H1 (cell line): ENCODE measurements around the gene PTPRO. TPM values are rescaled to one million over a fixed set of nuclear protein-coding genes. Genes with fewer than 3 reads are reported as not detected.

ENCODE experiments used
- CTCF ChIA-PET: fragments of 300-600 bp; sonication (Branson Sonifier 250); formaldehyde crosslinking; loops from one replicate; lab custom pipeline; 2021; ENCODE audit not compliant: partially characterized antibody; lab: Charles Lee
- POLR2A ChIA-PET: fragments of 300-600 bp; sonication (Branson Sonifier 250); formaldehyde crosslinking; loops from one replicate; lab custom pipeline; 2021; ENCODE audit warnings: inconsistent platforms; ENCODE audit not compliant: partially characterized antibody; lab: Charles Lee
- DNase-seq, 2 experiments: peaks; one replicate each; pipeline versions ENCODE4 v3.0.0 to v3.0.0-alpha.2; 2010 to 2022; ENCODE audit warnings: low spot score in 2 of 2, low read depth in 1 of 2, mixed read lengths in 1 of 2
- FAIRE-seq: peaks from 2 replicates; lab custom pipeline; 2011; peaks lifted over from hg19 to GRCh38; lab: Jason Lieb, UNC
- H2AFZ ChIP-seq: 2 replicates; pipeline ENCODE4 v1.8.1; 2012; ENCODE audit warnings: low read length, inconsistent platforms
- H2AK5ac ChIP-seq: 2 replicates; pipeline ENCODE4 v1.6.1; 2013; ENCODE audit warnings: low read depth, low read length
- H2BK120ac ChIP-seq: replicated peaks from 2 replicates; pipeline ENCODE3; 2013; ENCODE audit warnings: low read depth, low read length, inconsistent platforms
- H2BK12ac ChIP-seq: 2 replicates; pipeline ENCODE4 v1.6.1; 2013; ENCODE audit warnings: low read depth, low read length
- H2BK15ac ChIP-seq: 2 replicates; pipeline ENCODE4 v1.6.1; 2013; ENCODE audit warnings: low read length
- H2BK20ac ChIP-seq: 2 replicates; pipeline ENCODE4 v1.6.1; 2013; ENCODE audit warnings: low read length
- H2BK5ac ChIP-seq: 2 replicates; pipeline ENCODE4 v1.6.1; 2013; ENCODE audit warnings: low read depth, low read length
- H3K14ac ChIP-seq: 2 replicates; pipeline ENCODE4 v1.6.1; 2013; ENCODE audit warnings: inconsistent platforms; ENCODE audit not compliant: insufficient read length
- H3K18ac ChIP-seq: 2 replicates; pipeline ENCODE4 v1.6.1; 2013; ENCODE audit warnings: low read length; ENCODE audit errors: extremely low read depth
- H3K23ac ChIP-seq: 2 replicates; pipeline ENCODE4 v1.6.1; 2013; ENCODE audit warnings: inconsistent platforms; ENCODE audit not compliant: insufficient read length
- H3K23me2 ChIP-seq: 2 replicates; pipeline ENCODE4 v1.6.1; 2013; ENCODE audit warnings: low read depth, low read length
- H3K27ac ChIP-seq: 2 replicates; pipeline ENCODE4 v1.6.1; 2011; ENCODE audit warnings: low read depth, low read length, inconsistent platforms
- H3K27me3 ChIP-seq, 4 experiments: replicated peaks in 1 of 4; 1 replicate in 1 of 4; 2 replicates in 3 of 4; pipeline versions ENCODE4 v1.6.1 to v1.8.1; 2011 to 2013; ENCODE audit warnings: low read length in 3 of 4, mild to moderate bottlenecking in 3 of 4, inconsistent platforms in 2 of 4, mixed read lengths in 2 of 4, moderate library complexity in 1 of 4; ENCODE audit not compliant: control insufficient read depth in 3 of 4, insufficient read depth in 3 of 4; ENCODE audit errors: extremely low read depth in 1 of 4
- H3K36me3 ChIP-seq, 4 experiments: 2 replicates each; pipeline versions ENCODE4 v1.6.1 to v1.8.1; 2011 to 2013; ENCODE audit warnings: mild to moderate bottlenecking in 4 of 4, low read length in 3 of 4, moderate library complexity in 2 of 4, control low read depth in 1 of 4, inconsistent platforms in 1 of 4; ENCODE audit not compliant: insufficient read depth in 4 of 4, control insufficient read depth in 2 of 4
- H3K4ac ChIP-seq: replicated peaks from 2 replicates; pipeline ENCODE3; 2013; ENCODE audit warnings: low read length, low read depth, mixed read lengths, inconsistent platforms; ENCODE audit not compliant: insufficient read length
- H3K4me1 ChIP-seq, 4 experiments: replicated peaks in 1 of 4; 1 replicate in 1 of 4; 2 replicates in 3 of 4; pipeline versions ENCODE4 v1.6.1 to v1.8.1; 2011 to 2013; ENCODE audit warnings: low read length in 3 of 4, inconsistent platforms in 2 of 4, mixed read lengths in 1 of 4; ENCODE audit not compliant: insufficient read depth in 4 of 4, control insufficient read depth in 3 of 4
- H3K4me2 ChIP-seq, 2 experiments: 2 replicates each; pipeline versions ENCODE4 v1.6.1 to v1.8.1; 2011 to 2013; ENCODE audit warnings: low read depth in 2 of 2, low read length in 2 of 2, control low read depth in 1 of 2, inconsistent platforms in 1 of 2, mild to moderate bottlenecking in 1 of 2; ENCODE audit not compliant: insufficient read depth in 1 of 2
- H3K4me3 ChIP-seq, 4 experiments: fragments of 200-600, 300-600 bp in 1 of 4; sonication (generic), shearing (Covaris generic), sonication (Bioruptor Twin) in 1 of 4; 2 replicates each; pipeline versions ENCODE4 v1.5.1 to v1.8.1; 2011 to 2016; ENCODE audit warnings: low read length in 4 of 4, low read depth in 3 of 4, control low read depth in 2 of 4, inconsistent platforms in 2 of 4, mild to moderate bottlenecking in 2 of 4, mixed read lengths in 1 of 4, moderate library complexity in 1 of 4; ENCODE audit not compliant: insufficient read depth in 2 of 4; ENCODE audit errors: extremely low read depth in 1 of 4
- H3K56ac ChIP-seq: replicated peaks from 2 replicates; pipeline ENCODE3; 2013; ENCODE audit warnings: low read depth, mild to moderate bottlenecking, mixed read lengths, low read length, inconsistent platforms; ENCODE audit not compliant: insufficient read length
- H3K79me1 ChIP-seq: 2 replicates; pipeline ENCODE4 v1.6.1; 2013; ENCODE audit warnings: low read depth, low read length, control low read depth
- H3K79me2 ChIP-seq, 2 experiments: 2 replicates each; pipeline versions ENCODE4 v1.6.1 to v1.8.1; 2012 to 2013; ENCODE audit warnings: low read length in 2 of 2, mild to moderate bottlenecking in 2 of 2, inconsistent platforms in 1 of 2; ENCODE audit not compliant: insufficient read depth in 2 of 2, control insufficient read depth in 1 of 2
- H3K9ac ChIP-seq, 4 experiments: replicated peaks in 1 of 4; 1 replicate in 1 of 4; 2 replicates in 3 of 4; pipeline versions ENCODE4 v1.6.1 to v1.8.1; 2011 to 2013; ENCODE audit warnings: low read depth in 3 of 4, low read length in 3 of 4, control low read depth in 2 of 4, mild to moderate bottlenecking in 2 of 4, moderate library complexity in 2 of 4, inconsistent platforms in 1 of 4; ENCODE audit errors: extremely low read depth in 1 of 4
- H3K9me3 ChIP-seq, 2 experiments: 2 replicates each; pipeline versions ENCODE4 v1.6.1 to v1.8.1; 2012 to 2013; ENCODE audit warnings: mild to moderate bottlenecking in 2 of 2, moderate library complexity in 2 of 2, control low read depth in 1 of 2, inconsistent platforms in 1 of 2, low read depth in 1 of 2, low read length in 1 of 2, mixed read lengths in 1 of 2; ENCODE audit not compliant: insufficient read depth in 2 of 2
- H4K20me1 ChIP-seq, 2 experiments: replicated peaks in 1 of 2; 2 replicates each; pipeline versions ENCODE3 to v1.8.1; 2011 to 2013; ENCODE audit warnings: inconsistent platforms in 2 of 2, low read length in 2 of 2, mild to moderate bottlenecking in 1 of 2; ENCODE audit not compliant: insufficient read depth in 2 of 2, control insufficient read depth in 1 of 2
- H4K5ac ChIP-seq: 2 replicates; pipeline ENCODE4 v1.6.1; 2013; ENCODE audit warnings: low read length, low read depth, mixed read lengths, inconsistent platforms; ENCODE audit not compliant: insufficient read length
- H4K8ac ChIP-seq: 2 replicates; pipeline ENCODE4 v1.8.0; 2013; ENCODE audit warnings: mild to moderate bottlenecking, moderate library complexity, low read length, inconsistent platforms; ENCODE audit not compliant: insufficient read depth; ENCODE audit errors: extremely low read depth
- H4K91ac ChIP-seq: replicated peaks from 2 replicates; pipeline ENCODE3; 2013; ENCODE audit warnings: low read length, mixed read lengths, inconsistent platforms; ENCODE audit not compliant: insufficient read length
- BACH1 ChIP-seq: IDR thresholded peaks from 2 replicates; pipeline ENCODE4 v1.6.1; 2012; ENCODE audit warnings: low read length, improper control_type of control experiment
- HDAC6 ChIP-seq: IDR thresholded peaks from one replicate; pipeline ENCODE4 v1.7.1; 2012; ENCODE audit warnings: low read depth, mild to moderate bottlenecking, inconsistent platforms, low read length, moderate library complexity
- MAFK ChIP-seq: IDR thresholded peaks from 2 replicates; pipeline ENCODE4 v1.6.1; 2012; ENCODE audit warnings: low read depth, mild to moderate bottlenecking, improper control_type of control experiment, low read length
- NANOG ChIP-seq: IDR thresholded peaks from 2 replicates; pipeline ENCODE4 v1.6.1; 2011; ENCODE audit warnings: low read length, low read depth, mild to moderate bottlenecking, inconsistent platforms; ENCODE audit not compliant: insufficient read depth, poor library complexity, severe bottlenecking
- SUZ12 ChIP-seq: fragments of 200-600 bp; sonication (generic); IDR thresholded peaks from 2 replicates; pipeline ENCODE4 v1.6.1; 2012; ENCODE audit warnings: mild to moderate bottlenecking, inconsistent platforms, low read length, moderate library complexity, mixed read lengths
- WGBS, 2 experiments: shearing (Covaris generic) in 1 of 2; methylation state at CpG; one replicate each; pipeline versions ENCODE4 v1.1.6 to v1.1.7; 2013 to 2015; ENCODE audit warnings: low lambda C conversion rate in 2 of 2, mixed read lengths in 2 of 2, inconsistent platforms in 1 of 2, low coverage in 1 of 2, missing lambda C conversion rate in 1 of 2; ENCODE audit not compliant: insufficient replicate concordance in 2 of 2, insufficient coverage in 1 of 2, insufficient read length in 1 of 2; ENCODE audit errors: extremely low coverage in 1 of 2, missing lambda C conversion rate in 1 of 2; 5-methylcytosine and 5-hydroxymethylcytosine counted together
- polyA plus RNA-seq, 7 experiments: library from polyadenylated mRNA; depleted of rRNA in 3 of 7; stranded (reverse) in 5 of 7; unstranded in 2 of 7; fragments of >200 nt in 5 of 7; fragments of 200-250 nt in 2 of 7; gene quantifications; 1 replicate in 5 of 7; 2 replicates in 1 of 7; 4 replicates in 1 of 7; pipeline versions ENCODE4 v1.2.1 to v1.2.3, GENCODE V29; 2011 to 2013; ENCODE audit warnings: missing spikeins in 2 of 7, mixed read lengths in 2 of 7
- total RNA-seq: library from RNA; stranded (reverse); fragmentation: NEBNext Ultra II Directional; extraction: Animal tissue kit (Norgen Biotek cat#: 25700); gene quantifications from 2 replicates; pipeline ENCODE4 v1.2.1, GENCODE V29; 2021

PTPRO gene
- total and polyA plus RNA-seq, 2 of the 8 experiments (the other 6 are each of a cell fraction or from before 2014, with no cell fraction given): 0.73 to 1.7 TPM

DNA sequence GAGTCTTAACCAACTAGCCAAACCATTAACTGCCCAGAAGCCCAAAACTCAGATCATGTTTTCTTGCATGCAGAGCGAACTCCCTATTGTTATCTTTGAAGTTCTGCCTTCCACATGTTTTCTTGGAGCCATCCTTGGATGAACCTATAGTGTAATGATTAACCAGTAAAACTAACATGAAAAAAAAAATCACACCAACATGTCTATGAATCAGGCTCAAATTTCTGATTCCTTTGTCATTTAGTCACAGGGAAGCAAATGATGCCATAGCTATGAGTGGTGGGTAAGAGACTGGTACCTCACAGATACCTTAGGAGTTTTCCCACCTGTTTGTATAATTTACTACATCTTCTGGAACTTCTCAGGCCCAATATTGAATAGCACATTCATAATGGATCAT lies 70.7 kb downstream of the PTPRO start:
- FAIRE-seq (no peak), DNase-seq (no peak)
- no peak overlapping the region for H3K56ac ChIP-seq
- ChIA-PET POLR2A (no interaction called here), CTCF (interaction anchor here (0.6 to 0.7 kb wide), 2 partner anchors 68 to 514 kb away, joined by 3 read pairs; no protein-coding TSS in a partner anchor)
- H3K14ac ChIP-seq: no peak overlapping the region
- H3K36me3 ChIP-seq: no peaks in the 10 kb centered on the region
- no peaks in the 10 kb centered on the region for H3K79me2 ChIP-seq
- H3K79me1 ChIP-seq: no peaks in the 10 kb centered on the region
- no peaks in the 10 kb centered on the region for H4K20me1 ChIP-seq
- H3K27ac ChIP-seq: no peak overlapping the region
- H4K5ac ChIP-seq: no peak overlapping the region
- H2AFZ ChIP-seq: no peak overlapping the region
- H2BK12ac ChIP-seq: no peak overlapping the region
- H3K4me1 ChIP-seq: no peaks in the 10 kb centered on the region; a peak in 1 of 7 replicates
- H3K23ac ChIP-seq: no peak overlapping the region
- no peak overlapping the region for H4K91ac ChIP-seq
- H3K27me3 ChIP-seq: no peaks in the 10 kb centered on the region
- H2AK5ac ChIP-seq: no peak overlapping the region
- 90% methylated on average over 1 of the region's 1 CpG; no CpG with 5 or more reads in 1 of the 2 experiments for WGBS, 2 experiments
- H3K4me2 ChIP-seq: no peak overlapping the region
- no peak overlapping the region for H3K18ac ChIP-seq
- H2BK120ac ChIP-seq: no peak overlapping the region
- no peak overlapping the region for H3K4ac ChIP-seq
- no peaks in the 10 kb centered on the region for H3K9me3 ChIP-seq
- H3K23me2 ChIP-seq: no peaks in the 10 kb centered on the region
- no peak overlapping the region for H2BK15ac ChIP-seq
- no peak overlapping the region for H3K9ac ChIP-seq
- H4K8ac ChIP-seq: no peak overlapping the region
- no peak overlapping the region for H3K4me3 ChIP-seq
- no peak overlapping the region for H2BK20ac ChIP-seq
- H2BK5ac ChIP-seq: no peak overlapping the region
- TF ChIP-seq NANOG: no peak
- TF ChIP-seq SUZ12: no peak
- no peak for TF ChIP-seq BACH1
- TF ChIP-seq MAFK: no peak
- TF ChIP-seq HDAC6: no peak
